ENCODE data around the gene AZI2.

AZI2 gene

GRCh38 chr3:28348629-28349468 lies at the start of gene AZI2, which contains the start of gene ZCWPW2:
TSS of gene AZI2 (minus strand) at chr3:28348824. CDS start at chr3:28340617, 8,207 bp downstream.
TSS of gene ZCWPW2 (plus strand) at chr3:28348721. CDS start at chr3:28413069, 64,348 bp downstream.
- in situ Hi-C loops (cut with HindIII; ENCODE audit: low sequenced_read_pairs), result no loop called here

GRCh38 chr3:28388978-28389377 lies 40.4 kb upstream of the AZI2 start:
- in situ Hi-C loops (cut with HindIII; ENCODE audit: low sequenced_read_pairs), result no loop called here

GRCh38 chr3:28386049-28386448 lies 37.4 kb upstream of the AZI2 start:
- in situ Hi-C loops (cut with HindIII; ENCODE audit: low sequenced_read_pairs), result no loop called here

GRCh38 chr3:28376424-28376823 lies 27.8 kb upstream of the AZI2 start:
- in situ Hi-C loops (cut with HindIII; ENCODE audit: low sequenced_read_pairs), result no loop called here

GRCh38 chr3:28349469-28350000 lies 911 bp upstream of the AZI2 start:
- in situ Hi-C loops (cut with HindIII; ENCODE audit: low sequenced_read_pairs), result no loop called here

GRCh38 chr3:28348265-28348628 lies 377 bp downstream of the AZI2 start:
- in situ Hi-C loops (cut with HindIII; ENCODE audit: low sequenced_read_pairs), result no loop called here

- in situ Hi-C loops (cut with HindIII; ENCODE audit: low sequenced_read_pairs), result no loop called here
Observed at GRCh38 chr3:28347374-28348264, 1.0 kb downstream of the AZI2 start.

GRCh38 chr3:28345690-28346089 lies 2.9 kb downstream of the AZI2 start:
- in situ Hi-C loops (cut with HindIII; ENCODE audit: low sequenced_read_pairs), result no loop called here

- in situ Hi-C loops (cut with HindIII; ENCODE audit: low sequenced_read_pairs), result no loop called here
Observed at GRCh38 chr3:28343144-28343543, 5.5 kb downstream of the AZI2 start.

- in situ Hi-C loops (cut with HindIII; ENCODE audit: low sequenced_read_pairs), result no loop called here
Observed at GRCh38 chr3:28337230-28337629, 11.4 kb downstream of the AZI2 start.

- in situ Hi-C loops (cut with HindIII; ENCODE audit: low sequenced_read_pairs), result no loop called here
Observed at GRCh38 chr3:28335246-28335645, 13.4 kb downstream of the AZI2 start.

- in situ Hi-C loops (cut with HindIII; ENCODE audit: low sequenced_read_pairs), result no loop called here
Observed at GRCh38 chr3:28334552-28334951, 14.1 kb downstream of the AZI2 start.

GRCh38 chr3:28328188-28329151 lies 20.2 kb downstream of the AZI2 start:
- in situ Hi-C loops (cut with HindIII; ENCODE audit: low sequenced_read_pairs), result no loop called here

- in situ Hi-C loops (cut with HindIII; ENCODE audit: low sequenced_read_pairs), result no loop called here
Observed at GRCh38 chr3:28326458-28326926, 22.1 kb downstream of the AZI2 start.

- in situ Hi-C loops (cut with HindIII; ENCODE audit: low sequenced_read_pairs), result no loop called here
Observed at GRCh38 chr3:28322464-28322863, 26.2 kb downstream of the AZI2 start.

- in situ Hi-C loops (cut with HindIII; ENCODE audit: low sequenced_read_pairs), result no loop called here
Observed at GRCh38 chr3:28320981-28321380, 27.6 kb downstream of the AZI2 start.

GRCh38 chr3:28317438-28318022 lies 31.1 kb downstream of the AZI2 start:
- in situ Hi-C loops (cut with HindIII; ENCODE audit: low sequenced_read_pairs), result no loop called here

GRCh38 chr3:28316226-28316625 lies 32.4 kb downstream of the AZI2 start:
- in situ Hi-C loops (cut with HindIII; ENCODE audit: low sequenced_read_pairs), result no loop called here

GRCh38 chr3:28315711-28316110 lies 32.9 kb downstream of the AZI2 start:
- in situ Hi-C loops (cut with HindIII; ENCODE audit: low sequenced_read_pairs), result no loop called here

GRCh38 chr3:28308196-28308595 lies 40.4 kb downstream of the AZI2 start:
- in situ Hi-C loops (cut with HindIII; ENCODE audit: low sequenced_read_pairs), result no loop called here

Data from DLD1 (cell line).